Panc1 (cell line): ENCODE measurements around the gene ANKRA2. TPM values are rescaled to one million over a fixed set of nuclear protein-coding genes. Genes with fewer than 3 reads are reported as not detected.

Source experiments
- ATAC-seq: fragments of 200-7000 bp; cut with Tn5 transposase; 2 replicates; pipeline ENCODE4 v1.9.1; 2020; ENCODE audit warnings: mild to moderate bottlenecking, moderate library complexity
- BruUV-seq: library from RNA; stranded (reverse); fragments of 400-500 nt; replicated peaks from 2 replicates; lab custom pipeline; 2021; lab: Mats Ljungman, UMichigan
- CTCF ChIA-PET: fragments of 300-600 bp; sonication (Branson Sonifier 250); formaldehyde crosslinking; loops from one replicate; lab custom pipeline; 2022; ENCODE audit warnings: antibody characterized with exemption; lab: Charles Lee
- POLR2A ChIA-PET: fragments of 300-600 bp; sonication (Branson Sonifier 250); formaldehyde crosslinking; loops from one replicate; lab custom pipeline; 2022; ENCODE audit warnings: antibody characterized with exemption; lab: Charles Lee
- DNase-seq: peaks from one replicate; pipeline ENCODE4 v3.0.0-alpha.2; 2010; ENCODE audit warnings: low read depth, low spot score
- H3K27ac ChIP-seq: 2 replicates; pipeline ENCODE4 v1.5.1; 2011; ENCODE audit warnings: mild to moderate bottlenecking, low read length, inconsistent platforms
- H3K27me3 ChIP-seq: fragments of 200-500 bp; sonication (Bioruptor generic); 2 replicates; pipeline ENCODE4 v1.6.0; 2014; ENCODE audit warnings: low read length, inconsistent platforms; ENCODE audit not compliant: control insufficient read depth, insufficient read depth
- H3K36me3 ChIP-seq: fragments of 200-500 bp; sonication (Bioruptor generic); 2 replicates; pipeline ENCODE4 v1.5.1; 2014; ENCODE audit warnings: inconsistent platforms, mild to moderate bottlenecking, low read length, moderate library complexity; ENCODE audit not compliant: control insufficient read depth, insufficient read depth
- H3K4me1 ChIP-seq: 2 replicates; pipeline ENCODE4 v1.5.1; 2011; ENCODE audit warnings: inconsistent platforms, mild to moderate bottlenecking, low read length, moderate library complexity; ENCODE audit not compliant: control insufficient read depth, insufficient read depth
- H3K4me3 ChIP-seq, 2 experiments: 2 replicates each; pipeline ENCODE4 v1.5.1; 2011 to 2012; ENCODE audit warnings: low read depth in 2 of 2, low read length in 2 of 2, mild to moderate bottlenecking in 2 of 2, inconsistent platforms in 1 of 2, moderate library complexity in 1 of 2
- H3K9me3 ChIP-seq: fragments of 200-500 bp; sonication (Bioruptor generic); 2 replicates; pipeline ENCODE4 v1.5.1; 2014; ENCODE audit warnings: low read depth, mild to moderate bottlenecking, inconsistent platforms, low read length, moderate library complexity; ENCODE audit not compliant: control insufficient read depth, insufficient read depth
- POLR2AphosphoS5 ChIP-seq: IDR thresholded peaks from 2 replicates; pipeline ENCODE4 v1.6.1; 2012; ENCODE audit warnings: mild to moderate bottlenecking, low read depth, low read length, moderate library complexity
- SIN3A ChIP-seq: IDR thresholded peaks from 2 replicates; pipeline ENCODE4 v1.6.1; 2012; ENCODE audit warnings: low read depth, mild to moderate bottlenecking, low read length, moderate library complexity, borderline replicate concordance; ENCODE audit not compliant: insufficient read depth
- TCF7L2 ChIP-seq: IDR thresholded peaks from 2 replicates; pipeline ENCODE4 v1.6.1; 2011; ENCODE audit warnings: mild to moderate bottlenecking, low read depth, low read length, inconsistent platforms
- in situ Hi-C: cut with HindIII; loops from 2 replicates; pipeline ENCODE4 v1.10.0; 2016; ENCODE audit warnings: low sequenced_read_pairs, low pct_unique_long_range_greater_than_20kb
- intact Hi-C: fragments of 100-400 bp; cut with micrococcal nuclease; formaldehyde crosslinking; loops from one replicate; pipeline ENCODE4 v1.10.0; 2022; ENCODE audit not compliant: unreplicated experiment
- total RNA-seq: library from RNA; stranded (reverse); gene quantifications from one replicate; pipeline ENCODE4 v1.2.1, GENCODE V29; 2021; ENCODE audit not compliant: unreplicated experiment
- TF ChIP-seq, protein P1 (sequence below): fragments of 450-650 bp; IDR thresholded peaks from 2 replicates; pipeline ENCODE4 v1.5.1; 2017; ENCODE audit warnings: mild to moderate bottlenecking
- TF ChIP-seq, protein P2 (sequence below), 2 experiments: IDR thresholded peaks; 2 replicates each; pipeline ENCODE4 v1.6.1; 2011 to 2012; ENCODE audit warnings: low read depth in 2 of 2, control low read depth in 1 of 2, low read length in 1 of 2, mild to moderate bottlenecking in 1 of 2, moderate library complexity in 1 of 2; ENCODE audit not compliant: insufficient read depth in 1 of 2

ANKRA2 gene
- total RNA-seq, 1 experiment from 2014 or later, result 6.7 TPM

DNA sequence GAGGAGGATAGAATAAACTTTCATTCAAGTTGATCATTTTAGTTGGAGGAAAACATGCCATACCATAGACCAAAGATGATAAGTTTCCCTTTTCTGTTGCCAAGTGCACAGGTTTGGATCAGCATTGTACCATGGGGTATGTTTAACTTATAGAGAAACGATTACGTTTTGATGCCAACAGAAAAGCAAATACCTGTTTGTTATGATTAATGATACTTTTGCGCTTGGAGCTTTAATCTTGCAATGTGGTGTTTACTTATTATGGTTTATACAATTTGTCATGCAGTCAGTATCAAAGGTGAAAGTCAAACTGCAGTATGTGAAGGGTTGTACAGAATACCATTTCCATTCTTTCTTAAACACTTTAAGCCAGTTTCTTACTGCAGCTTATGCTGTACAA, 47.4 kb upstream of the ANKRA2 start:
- peak; percentile 87 for TF ChIP-seq TCF7L2
- peak; percentile 42; the same call in 1 of the 2 replicates for TF ChIP-seq POLR2AphosphoS5
- TF ChIP-seq, protein P1, sequence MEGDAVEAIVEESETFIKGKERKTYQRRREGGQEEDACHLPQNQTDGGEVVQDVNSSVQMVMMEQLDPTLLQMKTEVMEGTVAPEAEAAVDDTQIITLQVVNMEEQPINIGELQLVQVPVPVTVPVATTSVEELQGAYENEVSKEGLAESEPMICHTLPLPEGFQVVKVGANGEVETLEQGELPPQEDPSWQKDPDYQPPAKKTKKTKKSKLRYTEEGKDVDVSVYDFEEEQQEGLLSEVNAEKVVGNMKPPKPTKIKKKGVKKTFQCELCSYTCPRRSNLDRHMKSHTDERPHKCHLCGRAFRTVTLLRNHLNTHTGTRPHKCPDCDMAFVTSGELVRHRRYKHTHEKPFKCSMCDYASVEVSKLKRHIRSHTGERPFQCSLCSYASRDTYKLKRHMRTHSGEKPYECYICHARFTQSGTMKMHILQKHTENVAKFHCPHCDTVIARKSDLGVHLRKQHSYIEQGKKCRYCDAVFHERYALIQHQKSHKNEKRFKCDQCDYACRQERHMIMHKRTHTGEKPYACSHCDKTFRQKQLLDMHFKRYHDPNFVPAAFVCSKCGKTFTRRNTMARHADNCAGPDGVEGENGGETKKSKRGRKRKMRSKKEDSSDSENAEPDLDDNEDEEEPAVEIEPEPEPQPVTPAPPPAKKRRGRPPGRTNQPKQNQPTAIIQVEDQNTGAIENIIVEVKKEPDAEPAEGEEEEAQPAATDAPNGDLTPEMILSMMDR, result no peak
- Histone ChIP-seq H3K27me3 (no peaks in the 10 kb centered on the region), H3K4me3 (no peak overlapping the region), H3K4me1 (peaks cover 12% of the 10 kb centered on the region), H3K9me3 (no peaks in the 10 kb centered on the region), H3K27ac (no peak overlapping the region), H3K36me3 (no peaks in the 10 kb centered on the region)
- ATAC-seq (peak; percentile 72), DNase-seq (no peak)
- in situ Hi-C loops, result no loop called here
- no TSS peak for BruUV-seq
- intact Hi-C loops, result no loop called here
- CTCF ChIA-PET, result no interaction called here
- POLR2A ChIA-PET, result interaction anchor here (0.6 kb wide), 1 partner anchor 114 kb away, joined by 3 read pairs; no protein-coding TSS in a partner anchor

DNA sequence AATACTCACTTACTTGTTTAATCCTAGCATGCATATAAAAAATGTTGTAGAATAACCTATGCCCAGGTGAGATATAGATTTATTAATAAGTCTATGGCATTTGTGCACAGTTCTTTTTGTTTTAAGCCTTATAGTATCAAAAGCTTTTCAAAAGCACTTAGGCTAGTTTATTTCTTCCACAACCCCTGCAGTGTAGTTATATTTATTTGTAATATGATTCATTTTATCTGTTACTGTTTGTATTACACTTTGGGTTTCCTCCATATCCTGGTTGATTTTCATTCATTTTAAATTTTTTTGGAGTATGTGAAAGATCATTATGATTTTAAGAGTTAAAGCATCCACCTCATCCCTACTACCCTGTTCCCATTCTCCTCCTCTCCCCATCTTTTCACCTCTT, 41.8 kb upstream of the ANKRA2 start:
- intact Hi-C loops (no loop called here), in situ Hi-C loops (no loop called here)
- CTCF ChIA-PET, result no interaction called here
- no peaks in the 10 kb centered on the region for H3K9me3 ChIP-seq
- peaks cover 17% of the 10 kb centered on the region for H3K4me1 ChIP-seq
- H3K27ac ChIP-seq, result 0 out of 2 replicates have a peak overlapping the region, but pooled peaks have one; percentile 14
- H3K36me3 ChIP-seq, result no peaks in the 10 kb centered on the region
- no peak overlapping the region for H3K4me3 ChIP-seq
- no TSS peak for BruUV-seq
- H3K27me3 ChIP-seq, result no peaks in the 10 kb centered on the region
- POLR2A ChIA-PET, result interaction anchor here (0.7 kb wide), 1 partner anchor 24 kb away, joined by 3 read pairs; no protein-coding TSS in a partner anchor
- no peak for ATAC-seq
- no peak for DNase-seq
- TF ChIP-seq POLR2AphosphoS5 (no peak), TCF7L2 (no peak), SIN3A (no peak)
- TF ChIP-seq, protein P1, result no peak
- TF ChIP-seq, protein P2, sequence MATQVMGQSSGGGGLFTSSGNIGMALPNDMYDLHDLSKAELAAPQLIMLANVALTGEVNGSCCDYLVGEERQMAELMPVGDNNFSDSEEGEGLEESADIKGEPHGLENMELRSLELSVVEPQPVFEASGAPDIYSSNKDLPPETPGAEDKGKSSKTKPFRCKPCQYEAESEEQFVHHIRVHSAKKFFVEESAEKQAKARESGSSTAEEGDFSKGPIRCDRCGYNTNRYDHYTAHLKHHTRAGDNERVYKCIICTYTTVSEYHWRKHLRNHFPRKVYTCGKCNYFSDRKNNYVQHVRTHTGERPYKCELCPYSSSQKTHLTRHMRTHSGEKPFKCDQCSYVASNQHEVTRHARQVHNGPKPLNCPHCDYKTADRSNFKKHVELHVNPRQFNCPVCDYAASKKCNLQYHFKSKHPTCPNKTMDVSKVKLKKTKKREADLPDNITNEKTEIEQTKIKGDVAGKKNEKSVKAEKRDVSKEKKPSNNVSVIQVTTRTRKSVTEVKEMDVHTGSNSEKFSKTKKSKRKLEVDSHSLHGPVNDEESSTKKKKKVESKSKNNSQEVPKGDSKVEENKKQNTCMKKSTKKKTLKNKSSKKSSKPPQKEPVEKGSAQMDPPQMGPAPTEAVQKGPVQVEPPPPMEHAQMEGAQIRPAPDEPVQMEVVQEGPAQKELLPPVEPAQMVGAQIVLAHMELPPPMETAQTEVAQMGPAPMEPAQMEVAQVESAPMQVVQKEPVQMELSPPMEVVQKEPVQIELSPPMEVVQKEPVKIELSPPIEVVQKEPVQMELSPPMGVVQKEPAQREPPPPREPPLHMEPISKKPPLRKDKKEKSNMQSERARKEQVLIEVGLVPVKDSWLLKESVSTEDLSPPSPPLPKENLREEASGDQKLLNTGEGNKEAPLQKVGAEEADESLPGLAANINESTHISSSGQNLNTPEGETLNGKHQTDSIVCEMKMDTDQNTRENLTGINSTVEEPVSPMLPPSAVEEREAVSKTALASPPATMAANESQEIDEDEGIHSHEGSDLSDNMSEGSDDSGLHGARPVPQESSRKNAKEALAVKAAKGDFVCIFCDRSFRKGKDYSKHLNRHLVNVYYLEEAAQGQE (IDR thresholded peaks at IDR 0.05; ENCODE audit: insufficient read depth in 1 of 2, low read depth in 2 of 2, low read length in 1 of 2), result no peak
